Panc1 (cell line): ENCODE data around the gene SLC4A4.

ENCODE experiments used
- CTCF ChIP-seq: fragments of 450-650 bp; IDR thresholded peaks from 2 replicates; pipeline ENCODE4 v1.5.1; 2017; ENCODE audit warnings: mild to moderate bottlenecking
- POLR2AphosphoS5 ChIP-seq: IDR thresholded peaks from 2 replicates; pipeline ENCODE4 v1.6.1; 2012; ENCODE audit warnings: mild to moderate bottlenecking, low read depth, low read length, moderate library complexity
- REST ChIP-seq, 2 experiments: IDR thresholded peaks; 2 replicates each; pipeline ENCODE4 v1.6.1; 2011 to 2012; ENCODE audit warnings: low read depth in 2 of 2, control low read depth in 1 of 2, low read length in 1 of 2, mild to moderate bottlenecking in 1 of 2, moderate library complexity in 1 of 2; ENCODE audit not compliant: insufficient read depth in 1 of 2
- SIN3A ChIP-seq: IDR thresholded peaks from 2 replicates; pipeline ENCODE4 v1.6.1; 2012; ENCODE audit warnings: low read depth, mild to moderate bottlenecking, low read length, moderate library complexity, borderline replicate concordance; ENCODE audit not compliant: insufficient read depth

GRCh38 chr4:71300964-71301363, 37.9 kb upstream of the SLC4A4 start:
- TF ChIP-seq CTCF = no peak
- TF ChIP-seq POLR2AphosphoS5 = no peak
- no peak for TF ChIP-seq REST (IDR thresholded peaks at IDR 0.05; ENCODE audit: insufficient read depth in 1 of 2, low read depth in 2 of 2, low read length in 1 of 2)
- TF ChIP-seq SIN3A = no peak
